Esophagus muscularis mucosa (tissue), 3 donors: ENCODE data around the gene PFKL.

Source experiments
- POLR2A ChIP-seq: fragments of 450-650 bp; IDR thresholded peaks from one replicate; pipeline ENCODE4 v1.6.1; 2017; ENCODE audit warnings: antibody characterized with exemption, moderate library complexity, mild to moderate bottlenecking, low read depth
- POLR2AphosphoS5 ChIP-seq, 2 donors: sonication (generic); formaldehyde crosslinking; IDR thresholded peaks; one replicate each; pipeline ENCODE4 v1.6.1; 2017; ENCODE audit warnings: antibody characterized with exemption in 2 of 2
- TF ChIP-seq, protein P1 (sequence below), 3 experiments: fragments of 200-600 bp in 2 of 3; fragments of 450-650 bp in 1 of 3; sonication (generic) in 2 of 3; IDR thresholded peaks; one replicate each; pipeline ENCODE4 v1.5.1; 2017 to 2019; ENCODE audit warnings: antibody characterized with exemption in 3 of 3, mild to moderate bottlenecking in 2 of 3, moderate library complexity in 1 of 3

GRCh38 chr21:44298301-44298700 lies 1.6 kb upstream of the PFKL start:
- TF ChIP-seq, protein P1, sequence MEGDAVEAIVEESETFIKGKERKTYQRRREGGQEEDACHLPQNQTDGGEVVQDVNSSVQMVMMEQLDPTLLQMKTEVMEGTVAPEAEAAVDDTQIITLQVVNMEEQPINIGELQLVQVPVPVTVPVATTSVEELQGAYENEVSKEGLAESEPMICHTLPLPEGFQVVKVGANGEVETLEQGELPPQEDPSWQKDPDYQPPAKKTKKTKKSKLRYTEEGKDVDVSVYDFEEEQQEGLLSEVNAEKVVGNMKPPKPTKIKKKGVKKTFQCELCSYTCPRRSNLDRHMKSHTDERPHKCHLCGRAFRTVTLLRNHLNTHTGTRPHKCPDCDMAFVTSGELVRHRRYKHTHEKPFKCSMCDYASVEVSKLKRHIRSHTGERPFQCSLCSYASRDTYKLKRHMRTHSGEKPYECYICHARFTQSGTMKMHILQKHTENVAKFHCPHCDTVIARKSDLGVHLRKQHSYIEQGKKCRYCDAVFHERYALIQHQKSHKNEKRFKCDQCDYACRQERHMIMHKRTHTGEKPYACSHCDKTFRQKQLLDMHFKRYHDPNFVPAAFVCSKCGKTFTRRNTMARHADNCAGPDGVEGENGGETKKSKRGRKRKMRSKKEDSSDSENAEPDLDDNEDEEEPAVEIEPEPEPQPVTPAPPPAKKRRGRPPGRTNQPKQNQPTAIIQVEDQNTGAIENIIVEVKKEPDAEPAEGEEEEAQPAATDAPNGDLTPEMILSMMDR (IDR thresholded peaks at IDR 0.05), result no peak
- TF ChIP-seq POLR2A (no peak), POLR2AphosphoS5 (IDR thresholded peaks at IDR 0.05) (no peak)
